ENCODE data around the gene SLC35A1. TPM values are rescaled to one million over a fixed set of nuclear protein-coding genes. Genes with fewer than 3 reads are reported as not detected.

SLC35A1 gene
- total and polyA plus RNA-seq, 2 donors (not counting 1 experiment from before 2014, with no cell fraction given) = 9.1 to 15.6 TPM

- Mint-ChIP-seq H3K27ac (peak overlapping the region; percentile 28), H3K27me3 (no peaks in the 10 kb centered on the region), H3K4me3 (no peak overlapping the region), H3K4me1 (no peaks in the 10 kb centered on the region), H3K9me3 (ENCODE audit: insufficient read depth) (no peaks in the 10 kb centered on the region)
- H3K4me2 ChIP-seq (replicated peaks; ENCODE audit: low read depth, low read length, poor library complexity, severe bottlenecking) = no peak overlapping the region
- no peaks in the 10 kb centered on the region for H3K79me2 ChIP-seq (ENCODE audit: control insufficient read depth, insufficient read depth, low read length)
- H3K4me3 ChIP-seq (ENCODE audit: control extremely low read depth in 1 of 5, extremely low read depth in 1 of 5, insufficient read depth in 1 of 5, low read depth in 2 of 5, low read length in 4 of 5) = no peak overlapping the region
- ChIA-PET POLR2A (no interaction called here), CTCF (interaction anchor here (0.6 kb wide), 1 partner anchor 485 kb away, joined by 5 read pairs; no protein-coding TSS in a partner anchor)
- ATAC-seq (ENCODE audit: low read depth) (no peak), DNase-seq (no peak)
- H3K9ac ChIP-seq (ENCODE audit: low read length) = no peak overlapping the region
- TF ChIP-seq CTCF (IDR thresholded peaks at IDR 0.05) (no peak), EZH2 (IDR thresholded peaks at IDR 0.05; ENCODE audit: borderline replicate concordance, insufficient read depth, low read depth, low read length, poor library complexity, severe bottlenecking) (no peak)
- no peaks in the 10 kb centered on the region for H4K20me1 ChIP-seq (ENCODE audit: control insufficient read depth, insufficient read depth, low read length, poor library complexity, severe bottlenecking)
- WGBS (ENCODE audit: insufficient coverage) = no CpG with 5 or more reads among the region's 2 CpGs
- no peaks in the 10 kb centered on the region for H3K27me3 ChIP-seq (replicated peaks in 1 of 4; ENCODE audit: control extremely low read depth in 1 of 4, control insufficient read depth in 3 of 4, insufficient read depth in 4 of 4, low read length in 3 of 4)
- H2AFZ ChIP-seq (ENCODE audit: insufficient read depth, low read depth, low read length, poor library complexity, severe bottlenecking) = no peak overlapping the region
- H3K9me3 ChIP-seq (ENCODE audit: control extremely low read depth in 1 of 3, control insufficient read depth in 2 of 3, insufficient read depth in 1 of 3, low read length in 2 of 3) = no peaks in the 10 kb centered on the region
- intact Hi-C loops (cut with micrococcal nuclease) = no loop called here
- H3K4me1 ChIP-seq (ENCODE audit: control insufficient read depth in 2 of 2, insufficient read depth in 2 of 2, low read length in 2 of 2) = no peaks in the 10 kb centered on the region
- H3K36me3 ChIP-seq (replicated peaks in 1 of 2; ENCODE audit: control extremely low read depth in 1 of 2, control insufficient read depth in 1 of 2, extremely low read depth in 1 of 2, insufficient read depth in 2 of 2, low read length in 1 of 2) = peaks cover 4 to 41% of the 10 kb centered on the region in 2 experiments
- H3K27ac ChIP-seq (ENCODE audit: low read length in 2 of 2) = no peak overlapping the region
Observed at GRCh38 chr6:87551799-87552198, 79.0 kb downstream of the SLC35A1 start.

- no peaks in the 10 kb centered on the region for H3K27me3 Mint-ChIP-seq
- H3K4me1 ChIP-seq (ENCODE audit: control insufficient read depth in 2 of 2, insufficient read depth in 2 of 2, low read length in 2 of 2) = no peaks in the 10 kb centered on the region
- no peaks in the 10 kb centered on the region for H3K27me3 ChIP-seq (replicated peaks in 1 of 4; ENCODE audit: control extremely low read depth in 1 of 4, control insufficient read depth in 3 of 4, insufficient read depth in 4 of 4, low read length in 3 of 4)
- H3K4me3 Mint-ChIP-seq = no peak overlapping the region
- H2AFZ ChIP-seq (ENCODE audit: insufficient read depth, low read depth, low read length, poor library complexity, severe bottlenecking) = no peak overlapping the region
- DNase-seq (no peak), ATAC-seq (ENCODE audit: low read depth) (no peak)
- TF ChIP-seq CTCF (IDR thresholded peaks at IDR 0.05) (no peak), EZH2 (IDR thresholded peaks at IDR 0.05; ENCODE audit: borderline replicate concordance, insufficient read depth, low read depth, low read length, poor library complexity, severe bottlenecking) (no peak)
- H3K4me3 ChIP-seq (ENCODE audit: control extremely low read depth in 1 of 5, extremely low read depth in 1 of 5, insufficient read depth in 1 of 5, low read depth in 2 of 5, low read length in 4 of 5) = no peak overlapping the region
- peaks cover 8 to 47% of the 10 kb centered on the region in 2 experiments for H3K36me3 ChIP-seq (replicated peaks in 1 of 2; ENCODE audit: control extremely low read depth in 1 of 2, control insufficient read depth in 1 of 2, extremely low read depth in 1 of 2, insufficient read depth in 2 of 2, low read length in 1 of 2)
- POLR2A ChIA-PET = no interaction called here
- no peaks in the 10 kb centered on the region for H3K9me3 ChIP-seq (ENCODE audit: control extremely low read depth in 1 of 3, control insufficient read depth in 2 of 3, insufficient read depth in 1 of 3, low read length in 2 of 3)
- H3K4me1 Mint-ChIP-seq = no peaks in the 10 kb centered on the region
- no peaks in the 10 kb centered on the region for H3K9me3 Mint-ChIP-seq (ENCODE audit: insufficient read depth)
- CTCF ChIA-PET = interaction anchor here (1.3 kb wide), 1 partner anchor 11 kb away, joined by 3 read pairs; no protein-coding TSS in a partner anchor
- intact Hi-C loops (cut with micrococcal nuclease) = no loop called here
- H4K20me1 ChIP-seq (ENCODE audit: control insufficient read depth, insufficient read depth, low read length, poor library complexity, severe bottlenecking) = no peaks in the 10 kb centered on the region
- H3K9ac ChIP-seq (ENCODE audit: low read length) = no peak overlapping the region
- no peak overlapping the region for H3K4me2 ChIP-seq (replicated peaks; ENCODE audit: low read depth, low read length, poor library complexity, severe bottlenecking)
- no peaks in the 10 kb centered on the region for H3K79me2 ChIP-seq (ENCODE audit: control insufficient read depth, insufficient read depth, low read length)
- H3K27ac ChIP-seq (ENCODE audit: low read length in 2 of 2) = no peak overlapping the region
- H3K27ac Mint-ChIP-seq = no peak overlapping the region
- WGBS (ENCODE audit: insufficient coverage) = 100% methylated on average over 1 of the region's 4 CpGs
Observed at GRCh38 chr6:87553159-87553765, 80.5 kb downstream of the SLC35A1 start.
